A172 (cell line): ENCODE measurements around the gene PLA2G2F. TPM values are rescaled to one million over a fixed set of nuclear protein-coding genes. Genes with fewer than 3 reads are reported as not detected.

Experiments
- DNase-seq: peaks from one replicate; pipeline ENCODE4 v3.0.0-alpha.2; 2015; ENCODE audit warnings: low spot score
- total RNA-seq: library from RNA; depleted of rRNA; stranded (reverse); fragments of >200 nt; shearing (Covaris generic); gene quantifications from 2 replicates; pipeline ENCODE4 v1.2.3, GENCODE V29; 2014; rRNA removed

Gene PLA2G2F
- total RNA-seq, 1 experiment from 2014 or later: not detected

DNA sequence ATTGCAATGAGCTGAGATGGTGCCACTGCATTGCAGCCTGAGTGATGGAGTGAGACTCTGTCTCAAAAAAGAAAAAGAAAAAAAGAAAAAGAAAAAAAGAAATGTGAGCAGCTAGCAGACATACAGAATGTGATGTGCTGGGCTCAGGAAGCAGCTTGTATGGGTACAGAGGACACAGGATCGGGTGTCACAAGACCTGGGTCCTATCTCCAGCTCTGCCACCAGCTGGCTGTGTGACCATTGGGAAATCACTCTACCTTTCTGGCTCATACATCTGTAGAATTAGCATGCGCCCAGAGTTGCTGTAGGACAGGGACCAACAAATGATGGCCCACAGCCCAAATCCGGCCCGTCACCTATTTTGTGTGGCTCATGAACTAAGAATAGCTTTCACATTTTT is 50.5 kb downstream of the PLA2G2F start:
- no peak for DNase-seq

DNA sequence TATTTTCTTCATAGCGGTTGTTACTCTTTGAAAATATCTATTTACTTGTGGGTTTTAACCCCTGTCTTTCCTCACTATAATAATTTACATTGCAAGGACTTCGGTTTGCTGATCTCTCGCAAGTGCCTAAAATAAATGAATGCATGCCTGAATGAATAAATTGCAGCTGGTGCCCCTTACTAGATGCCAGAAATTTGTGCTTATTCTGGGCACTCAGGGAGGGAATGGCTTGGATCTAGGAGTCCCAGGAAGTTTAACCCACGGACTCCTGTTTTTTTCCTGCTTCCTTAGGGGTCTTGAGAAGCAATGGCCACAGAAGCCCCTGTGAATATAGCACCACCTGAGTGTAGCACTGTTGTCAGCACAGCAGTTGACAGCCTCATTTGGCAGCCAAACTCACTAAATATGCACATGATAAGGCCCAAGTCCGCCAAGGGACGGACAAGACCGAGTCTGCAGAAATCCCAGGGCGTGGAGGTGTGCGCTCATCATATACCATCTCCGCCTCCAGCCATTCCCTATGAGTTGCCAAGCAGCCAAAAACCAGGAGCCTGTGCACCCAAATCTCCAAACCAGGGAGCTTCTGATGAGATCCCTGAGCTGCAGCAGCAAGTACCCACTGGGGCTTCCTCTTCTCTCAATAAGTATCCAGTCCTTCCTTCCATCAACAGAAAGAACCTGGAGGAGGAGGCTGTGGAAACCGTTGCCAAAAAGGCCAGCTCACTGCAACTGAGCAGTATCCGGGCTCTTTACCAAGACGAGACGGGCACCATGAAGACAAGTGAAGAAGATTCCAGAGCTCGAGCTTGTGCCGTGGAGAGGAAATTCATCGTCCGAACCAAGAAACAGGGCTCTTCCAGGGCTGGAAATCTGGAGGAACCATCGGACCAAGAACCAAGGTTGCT is 51.4 kb downstream of the PLA2G2F start:
- DNase-seq: no peak

DNA sequence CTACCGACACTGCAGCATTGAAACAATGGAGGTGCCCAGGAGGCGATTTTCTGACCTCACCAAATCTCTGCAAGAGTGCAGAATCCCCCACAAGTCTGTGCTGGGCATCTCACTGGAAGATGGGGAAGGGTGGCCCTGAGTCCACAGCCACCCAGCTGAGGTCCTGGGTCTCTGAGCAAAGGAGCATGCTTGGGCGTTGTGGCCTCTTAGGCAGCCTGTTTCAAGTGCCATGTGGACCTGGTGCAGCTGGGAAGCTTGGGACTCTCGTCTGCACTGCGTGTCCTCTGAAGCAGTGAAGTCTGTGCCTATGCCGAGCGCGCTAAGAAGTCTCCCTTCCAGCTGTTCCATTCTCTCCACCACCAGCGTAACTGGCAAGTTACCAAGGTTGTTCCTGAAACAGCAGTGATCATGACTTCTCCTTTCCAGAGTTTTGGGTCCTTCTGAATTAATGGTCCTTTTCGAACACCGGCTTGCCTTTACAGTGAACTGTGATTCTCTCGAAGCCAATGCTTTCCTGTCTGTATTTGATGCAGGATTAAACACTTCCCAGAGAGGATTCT is 52.2 kb downstream of the PLA2G2F start:
- DNase-seq: no peak

DNA sequence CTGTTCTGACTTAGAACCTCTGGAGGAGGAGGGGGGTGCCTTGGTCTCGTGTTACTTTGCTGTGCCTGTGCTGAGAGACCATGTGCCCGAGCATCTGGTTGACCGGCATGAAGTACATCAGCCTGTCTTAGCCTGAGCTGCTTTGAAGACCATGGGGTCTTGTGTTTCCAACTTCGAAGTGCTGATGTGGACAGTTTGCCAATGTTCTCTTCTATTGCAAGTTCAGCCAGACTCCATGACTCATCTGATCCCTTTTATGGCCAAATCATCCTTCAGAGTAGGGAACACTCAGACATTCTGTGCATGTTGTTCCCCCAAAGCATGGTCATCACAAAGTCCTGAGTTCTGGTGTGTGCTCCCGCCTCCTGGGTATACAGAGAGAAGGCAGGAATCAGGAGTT is 53.2 kb downstream of the PLA2G2F start:
- DNase-seq: no peak

DNA sequence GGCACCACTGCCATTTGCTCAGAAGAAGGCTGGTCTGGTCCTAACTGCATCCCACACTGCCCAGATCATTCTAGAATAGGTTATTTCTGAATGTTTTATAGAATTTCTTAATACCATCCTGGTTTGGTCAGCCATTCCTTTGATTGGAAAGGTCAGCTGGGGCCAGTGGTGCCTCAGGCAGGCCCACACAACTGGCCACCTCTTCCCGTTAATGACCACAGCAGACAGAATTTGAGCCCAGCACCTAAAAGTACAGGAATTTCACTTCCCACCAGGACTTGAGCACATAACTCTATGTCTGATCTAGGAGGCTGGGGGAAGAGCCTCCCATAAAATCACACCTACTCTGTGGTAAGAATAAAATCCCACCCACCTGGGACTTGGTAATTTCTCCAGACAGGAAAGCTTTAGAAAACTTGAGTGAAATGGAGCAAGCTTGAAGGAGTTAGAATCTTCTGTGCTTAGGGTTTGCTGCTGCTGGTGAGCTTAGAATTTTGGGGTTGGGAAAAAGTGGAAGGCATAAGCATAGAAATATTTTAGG is 53.8 kb downstream of the PLA2G2F start:
- DNase-seq: no peak

DNA sequence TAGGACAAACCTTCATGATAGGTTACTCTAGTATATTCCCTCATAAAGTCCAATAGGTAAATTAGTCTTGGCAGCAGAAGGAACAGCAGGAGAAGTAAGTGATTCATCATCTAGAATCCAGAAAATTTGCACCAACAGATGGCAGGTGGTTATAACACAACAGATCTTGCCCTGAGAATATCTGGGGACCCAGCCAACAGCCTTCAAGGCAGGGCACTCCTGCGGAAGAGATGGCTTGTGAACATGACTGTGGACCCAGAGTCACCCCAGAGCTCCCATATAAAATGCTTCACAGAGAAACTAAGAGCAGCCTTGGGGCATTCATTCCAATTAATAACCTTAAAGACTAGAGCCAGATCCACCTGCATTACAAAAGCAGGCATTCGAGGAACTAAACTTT is 55.1 kb downstream of the PLA2G2F start:
- DNase-seq: no peak

DNA sequence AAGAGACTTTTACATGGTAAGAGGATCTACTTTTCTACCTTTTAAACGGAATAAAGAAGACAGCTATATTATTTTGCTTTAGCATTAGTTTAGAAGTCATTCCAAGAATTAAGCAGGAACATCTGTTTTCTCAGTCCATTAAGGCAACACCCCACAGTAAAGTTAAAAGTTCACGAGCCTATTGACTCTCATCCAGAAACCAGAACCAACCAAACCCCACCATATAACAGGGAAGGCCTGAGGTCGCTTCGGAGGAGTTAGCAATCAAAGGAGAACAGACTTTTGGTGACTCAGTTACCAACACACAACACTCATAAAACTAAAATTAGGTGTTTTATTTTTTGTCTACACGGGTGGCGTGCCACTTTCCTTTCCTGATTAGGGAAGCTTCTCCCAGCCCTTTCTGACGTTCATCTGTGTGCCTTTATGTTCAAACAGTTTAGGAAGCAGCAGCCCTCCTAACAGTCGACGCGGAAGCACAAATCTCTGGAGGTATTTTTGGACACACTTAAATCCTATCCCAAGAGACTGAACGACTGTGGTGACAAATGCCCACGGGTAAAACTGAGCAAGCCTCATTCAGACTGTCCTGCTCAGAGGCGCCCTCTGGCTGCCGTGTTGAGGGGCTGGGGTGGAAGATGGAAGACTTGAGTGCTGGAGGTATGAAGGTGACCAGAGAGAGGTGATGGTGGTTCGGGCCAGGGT is 55.8 kb downstream of the PLA2G2F start:
- DNase-seq: peak; percentile 23

DNA sequence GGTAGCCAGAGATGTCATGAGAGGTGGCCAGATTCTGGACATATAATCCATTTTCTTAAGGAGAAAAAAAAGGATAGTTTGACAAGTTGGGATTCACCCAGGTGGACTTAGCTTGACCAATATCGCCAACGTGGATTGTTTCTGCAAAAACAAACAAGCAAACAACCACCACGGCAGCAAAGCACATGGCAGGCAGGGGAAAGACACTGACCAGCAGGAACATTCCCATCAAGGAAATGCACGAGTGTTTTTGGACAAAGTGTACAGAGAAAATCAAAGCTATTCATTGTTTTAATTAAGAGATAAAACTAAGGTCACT is 56.3 kb downstream of the PLA2G2F start:
- no peak for DNase-seq

DNA sequence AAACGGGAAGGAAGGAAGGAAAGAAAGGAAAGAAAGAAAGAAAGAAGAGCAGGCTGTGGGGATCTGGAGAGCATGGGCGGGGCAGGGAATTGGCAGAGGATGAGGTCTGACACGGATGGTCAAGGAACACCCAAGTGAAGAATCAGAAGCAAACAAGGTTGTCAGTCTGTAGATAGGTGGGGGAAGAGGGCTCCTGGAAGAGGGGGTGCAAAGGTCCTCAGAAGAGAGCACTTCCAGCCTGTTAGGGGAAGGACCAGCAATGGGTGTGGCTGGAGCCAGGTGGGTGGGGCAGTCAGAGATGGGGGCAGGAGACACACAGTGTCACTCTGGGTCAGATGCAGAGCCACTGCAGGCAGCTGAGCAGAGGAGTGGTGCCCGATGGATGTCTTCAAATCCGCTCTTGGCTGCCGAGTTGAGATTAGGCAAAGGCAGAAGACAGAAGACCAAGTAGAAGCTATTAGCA is 58.2 kb downstream of the PLA2G2F start:
- no peak for DNase-seq

DNA sequence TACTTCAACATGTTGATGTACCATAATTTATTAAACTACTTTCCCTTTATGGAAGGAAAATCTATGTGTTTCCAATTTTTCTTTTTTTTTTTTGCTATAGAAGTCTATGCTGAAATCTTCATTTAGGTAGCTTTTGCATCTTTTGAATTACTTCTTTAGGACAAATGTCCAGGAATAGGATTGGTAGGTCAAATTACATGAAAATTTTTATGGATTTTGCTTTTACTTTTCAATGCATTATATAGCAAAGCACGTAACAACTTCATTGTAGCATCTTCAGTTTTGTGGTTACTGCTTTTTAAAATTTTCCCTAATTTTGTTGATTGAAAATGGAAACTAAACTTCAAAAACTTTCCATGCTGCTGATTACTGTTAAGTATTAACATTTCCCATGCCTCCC is 59.2 kb downstream of the PLA2G2F start:
- DNase-seq: no peak

DNA sequence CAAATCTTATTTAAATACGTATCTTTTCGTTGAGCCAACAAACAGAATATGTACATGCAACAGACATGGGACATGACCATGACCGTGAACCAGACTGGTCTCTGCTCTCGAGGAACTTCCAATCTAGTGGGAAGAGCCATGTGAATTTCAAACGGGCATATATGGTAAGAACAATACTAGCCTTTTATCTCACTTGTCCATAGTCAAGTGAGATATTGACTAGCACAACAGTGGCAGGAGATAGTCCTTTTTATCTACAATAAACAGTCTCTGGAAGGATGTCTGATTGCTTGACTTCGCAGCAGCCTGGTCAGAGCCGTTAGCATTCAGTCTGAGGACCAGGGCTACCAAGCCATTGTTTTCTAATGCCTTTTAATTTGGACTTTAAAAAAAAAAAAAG is 59.8 kb downstream of the PLA2G2F start:
- no peak for DNase-seq

DNA sequence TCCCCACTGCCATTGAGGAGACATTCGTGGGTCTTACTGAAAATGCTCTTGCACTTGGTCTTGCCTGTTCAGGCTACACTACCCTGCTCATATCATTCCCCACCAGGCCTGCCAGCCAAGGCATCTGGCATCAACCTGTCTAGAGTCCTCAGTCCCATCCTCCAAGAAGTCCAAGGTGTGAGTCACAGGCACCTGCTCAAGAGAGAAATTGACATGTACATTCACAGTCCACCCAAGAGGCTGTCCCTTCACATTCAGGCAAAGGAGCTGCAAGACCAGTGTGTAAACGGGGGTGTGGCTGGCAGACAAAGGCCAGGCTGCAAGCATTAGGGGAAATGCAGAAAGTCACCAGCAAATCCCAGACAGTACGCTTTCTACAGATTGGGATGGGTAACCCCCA is 60.3 kb downstream of the PLA2G2F start:
- no peak for DNase-seq

DNA sequence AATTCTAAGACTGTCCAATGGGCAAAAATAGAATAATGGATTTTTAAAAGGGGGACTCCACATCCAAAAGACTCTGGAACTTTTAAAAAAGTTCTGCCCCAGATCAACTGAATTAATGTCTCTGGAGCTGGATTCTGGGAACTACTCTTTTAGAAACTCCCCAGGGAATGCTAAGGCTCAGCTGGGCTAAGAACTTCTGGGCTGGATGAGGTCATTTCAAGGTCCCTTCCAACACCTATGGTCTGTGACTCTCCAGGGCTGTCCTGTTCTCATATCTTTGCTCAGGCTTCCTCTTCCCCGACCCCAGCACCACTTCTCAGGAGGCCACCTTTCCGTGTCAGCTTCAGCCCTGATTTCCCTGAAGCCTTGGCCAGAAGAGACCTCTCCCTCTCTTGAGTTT is 60.7 kb downstream of the PLA2G2F start:
- DNase-seq: no peak

Other genes with a start within 250 kb of the PLA2G2F start
- gene PLA2G2E, start 215.7 kb upstream of the PLA2G2F start, total RNA-seq: not detected in 2 replicates
- gene PLA2G2A, start 159.7 kb upstream of the PLA2G2F start, total RNA-seq: not detected in 2 replicates
- not detected in 2 replicates for gene PLA2G5, start 69.1 kb upstream of the PLA2G2F start, total RNA-seq
- gene PLA2G2D, start 19.8 kb upstream of the PLA2G2F start, total RNA-seq: not detected in 2 replicates
- not detected in 2 replicates for gene UBXN10, start 46.8 kb downstream of the PLA2G2F start, total RNA-seq
- not detected in 2 replicates for gene PLA2G2C, start 47.2 kb downstream of the PLA2G2F start, total RNA-seq
- not detected in 2 replicates for gene VWA5B1, start 151.6 kb downstream of the PLA2G2F start, total RNA-seq